Tibial artery (tissue), 4 donors: ENCODE results near the gene COG3.

Source experiments
- DNase-seq, 2 donors: peaks; one replicate each; pipeline ENCODE4 v3.0.0-alpha.2; 2019
- H3K27ac ChIP-seq, 2 donors: fragments of 200-600 bp; sonication (generic) in 1 of 2; 1 replicate in 1 of 2; 2 replicates in 1 of 2; pipeline ENCODE4 v1.5.1; 2018 to 2019; ENCODE audit warnings: mild to moderate bottlenecking in 1 of 2
- H3K27me3 ChIP-seq, 2 donors: fragments of 200-600 bp; sonication (generic) in 1 of 2; one replicate each; pipeline versions ENCODE4 v1.5.1 to v1.6.0; 2016 to 2019
- H3K36me3 ChIP-seq, 3 donors: fragments of 200-600 bp; sonication (generic) in 2 of 3; one replicate each; pipeline ENCODE4 v1.5.1; 2016 to 2019; ENCODE audit warnings: mild to moderate bottlenecking in 2 of 3
- H3K4me1 ChIP-seq, 4 donors: fragments of 200-600 bp; sonication (generic) in 2 of 4; 1 replicate in 3 of 4; 2 replicates in 1 of 4; pipeline ENCODE4 v1.5.1; 2016 to 2019
- H3K4me3 ChIP-seq, 2 donors: fragments of 200-600 bp; sonication (generic) in 1 of 2; 1 replicate in 1 of 2; 2 replicates in 1 of 2; pipeline ENCODE4 v1.5.1; 2018 to 2019; ENCODE audit warnings: mild to moderate bottlenecking in 2 of 2
- H3K9me3 ChIP-seq, 3 donors: fragments of 200-600 bp; sonication (generic) in 1 of 3; one replicate each; pipeline ENCODE4 v1.5.1; 2016 to 2019
- intact Hi-C: fragments of 100-400 bp; cut with DNase I; formaldehyde crosslinking; loops from one replicate; pipeline ENCODE4 v1.15.0; 2023; ENCODE audit warnings: low total_unique reads
- TF ChIP-seq, protein P1 (sequence below), 2 experiments: fragments of 200-600 bp in 1 of 2; fragments of 450-650 bp in 1 of 2; IDR thresholded peaks; one replicate each; pipeline ENCODE4 v1.5.1; 2017 to 2019; ENCODE audit warnings: antibody characterized with exemption in 2 of 2, mild to moderate bottlenecking in 1 of 2, moderate library complexity in 1 of 2

Gene COG3

DNA sequence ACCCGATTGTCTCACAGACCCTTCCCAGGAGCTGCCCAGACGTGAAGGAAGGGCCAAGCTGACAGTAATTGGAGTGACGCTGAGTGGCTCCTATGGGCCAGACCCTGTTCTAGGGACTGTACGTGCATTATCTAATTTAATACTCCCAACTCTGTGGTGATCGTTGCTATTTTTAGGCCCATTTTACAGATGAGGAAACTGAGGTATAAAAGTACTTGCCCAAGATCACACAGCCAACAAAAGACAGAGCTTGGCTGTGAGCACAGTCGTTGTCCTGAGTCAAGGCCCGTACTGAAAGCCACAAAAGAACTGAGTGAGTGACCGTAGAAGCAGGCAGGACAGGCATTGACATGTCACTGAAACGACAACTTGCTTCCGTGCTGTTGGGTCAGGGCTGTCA lies 76.1 kb downstream of the COG3 start:
- no peaks in the 10 kb centered on the region for H3K4me1 ChIP-seq
- no peak for DNase-seq
- intact Hi-C loops: no loop called here
- peaks cover 3 to 9% (median 9%) of the 10 kb centered on the region in 3 donors for H3K36me3 ChIP-seq
- H3K9me3 ChIP-seq: no peaks in the 10 kb centered on the region
- TF ChIP-seq, protein P1, sequence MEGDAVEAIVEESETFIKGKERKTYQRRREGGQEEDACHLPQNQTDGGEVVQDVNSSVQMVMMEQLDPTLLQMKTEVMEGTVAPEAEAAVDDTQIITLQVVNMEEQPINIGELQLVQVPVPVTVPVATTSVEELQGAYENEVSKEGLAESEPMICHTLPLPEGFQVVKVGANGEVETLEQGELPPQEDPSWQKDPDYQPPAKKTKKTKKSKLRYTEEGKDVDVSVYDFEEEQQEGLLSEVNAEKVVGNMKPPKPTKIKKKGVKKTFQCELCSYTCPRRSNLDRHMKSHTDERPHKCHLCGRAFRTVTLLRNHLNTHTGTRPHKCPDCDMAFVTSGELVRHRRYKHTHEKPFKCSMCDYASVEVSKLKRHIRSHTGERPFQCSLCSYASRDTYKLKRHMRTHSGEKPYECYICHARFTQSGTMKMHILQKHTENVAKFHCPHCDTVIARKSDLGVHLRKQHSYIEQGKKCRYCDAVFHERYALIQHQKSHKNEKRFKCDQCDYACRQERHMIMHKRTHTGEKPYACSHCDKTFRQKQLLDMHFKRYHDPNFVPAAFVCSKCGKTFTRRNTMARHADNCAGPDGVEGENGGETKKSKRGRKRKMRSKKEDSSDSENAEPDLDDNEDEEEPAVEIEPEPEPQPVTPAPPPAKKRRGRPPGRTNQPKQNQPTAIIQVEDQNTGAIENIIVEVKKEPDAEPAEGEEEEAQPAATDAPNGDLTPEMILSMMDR (IDR thresholded peaks at IDR 0.05): no peak
- H3K4me3 ChIP-seq: no peak overlapping the region
- H3K27me3 ChIP-seq: no peaks in the 10 kb centered on the region
- H3K27ac ChIP-seq: no peak overlapping the region

DNA sequence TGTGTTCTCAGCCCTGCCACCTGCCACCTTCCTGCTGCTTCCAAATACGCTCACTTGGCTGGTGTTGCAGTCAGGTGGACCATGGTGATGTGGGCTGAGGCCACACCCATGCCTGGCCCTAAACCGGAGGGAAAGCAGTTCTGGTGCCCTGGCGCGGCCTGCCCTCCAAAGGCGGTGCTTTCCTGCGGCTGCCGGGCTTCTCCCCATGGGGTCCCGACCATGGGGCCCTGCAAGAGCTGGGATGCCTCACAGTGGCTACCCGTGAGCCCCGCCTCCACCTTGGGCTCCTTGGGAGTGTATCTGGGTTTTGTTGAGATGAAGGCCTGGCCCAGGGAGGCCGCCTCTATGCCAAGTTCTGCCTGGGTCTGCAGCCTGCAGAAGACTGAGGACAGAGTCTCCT lies 77.1 kb downstream of the COG3 start:
- no peaks in the 10 kb centered on the region for H3K27me3 ChIP-seq
- no peak overlapping the region for H3K4me3 ChIP-seq
- no peaks in the 10 kb centered on the region for H3K36me3 ChIP-seq
- no peaks in the 10 kb centered on the region for H3K4me1 ChIP-seq
- intact Hi-C loops: no loop called here
- TF ChIP-seq, protein P1 (IDR thresholded peaks at IDR 0.05): no peak
- no peak for DNase-seq
- no peak overlapping the region for H3K27ac ChIP-seq
- no peaks in the 10 kb centered on the region for H3K9me3 ChIP-seq

DNA sequence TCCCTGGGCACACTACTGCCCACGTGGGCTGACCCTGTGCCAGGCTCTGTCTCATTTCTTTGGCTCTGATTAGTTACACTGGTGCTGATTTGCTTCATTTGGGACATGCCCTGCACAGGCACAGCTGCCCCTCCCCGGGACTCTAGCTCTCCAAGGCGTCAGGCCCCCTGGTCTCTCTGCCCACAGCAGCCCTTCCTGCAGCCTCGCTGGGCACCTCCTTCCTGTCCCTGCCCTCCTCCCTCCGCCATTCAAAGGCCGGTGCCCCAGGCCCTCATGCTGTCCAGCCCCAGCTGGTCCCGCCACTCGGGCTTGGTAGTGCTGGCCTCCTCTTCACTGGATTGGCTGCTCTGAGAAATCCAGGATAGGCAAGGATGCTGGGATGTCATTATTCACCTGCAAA lies 77.7 kb downstream of the COG3 start:
- Histone ChIP-seq H3K4me1 (no peaks in the 10 kb centered on the region), H3K27ac (no peak overlapping the region), H3K9me3 (no peaks in the 10 kb centered on the region), H3K27me3 (peaks cover 0 to 3% of the 10 kb centered on the region in 2 donors), H3K4me3 (no peak overlapping the region), H3K36me3 (no peaks in the 10 kb centered on the region)
- TF ChIP-seq, protein P1 (IDR thresholded peaks at IDR 0.05): no peak
- DNase-seq: no peak
- intact Hi-C loops: no loop called here

DNA sequence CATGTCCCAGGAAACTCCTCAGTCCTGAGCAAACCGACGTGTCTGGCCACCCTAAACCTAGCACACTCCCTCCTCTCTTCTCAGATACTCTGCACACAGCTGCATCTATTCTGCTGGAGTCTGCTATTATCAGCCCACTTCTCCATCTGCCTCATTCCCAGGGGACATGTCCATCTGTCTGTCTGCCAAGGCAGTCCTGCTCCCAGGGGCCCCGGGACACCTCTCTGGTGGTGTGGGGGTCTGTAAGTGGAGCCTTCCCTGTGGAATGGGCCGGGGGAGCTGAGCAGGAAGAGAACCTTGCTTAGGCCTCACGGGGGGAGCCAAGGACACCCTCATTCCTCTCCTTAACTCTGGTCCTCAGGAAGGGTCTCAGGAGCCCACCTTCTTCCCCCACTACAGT lies 78.1 kb downstream of the COG3 start:
- TF ChIP-seq, protein P1 (IDR thresholded peaks at IDR 0.05): no peak
- no peak for DNase-seq
- Histone ChIP-seq H3K4me1 (no peaks in the 10 kb centered on the region), H3K27ac (no peak overlapping the region), H3K36me3 (no peaks in the 10 kb centered on the region), H3K27me3 (peaks cover 0 to 5% of the 10 kb centered on the region in 2 donors), H3K4me3 (no peak overlapping the region), H3K9me3 (no peaks in the 10 kb centered on the region)
- intact Hi-C loops: no loop called here

DNA sequence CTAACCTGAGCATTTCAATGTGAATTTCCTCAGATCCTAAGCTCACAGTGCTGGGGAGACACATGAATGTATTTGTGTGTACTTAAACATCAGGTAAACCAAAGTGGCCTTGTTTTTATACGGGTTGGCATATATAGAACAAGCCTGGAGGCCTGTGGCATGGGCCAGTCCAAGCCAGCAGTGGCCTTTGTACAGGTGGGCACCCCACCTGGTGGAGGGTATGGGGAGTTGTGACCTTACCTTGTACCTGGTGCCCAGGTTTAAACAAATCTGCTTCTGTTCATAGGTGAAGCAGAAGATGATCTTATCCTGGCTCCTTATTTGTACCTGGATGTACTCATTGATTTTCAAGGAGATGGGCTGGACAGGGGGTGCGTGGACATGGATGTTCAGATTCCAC lies 79.8 kb downstream of the COG3 start:
- no peaks in the 10 kb centered on the region for H3K4me1 ChIP-seq
- TF ChIP-seq, protein P1 (IDR thresholded peaks at IDR 0.05): no peak
- intact Hi-C loops: no loop called here
- H3K36me3 ChIP-seq: no peaks in the 10 kb centered on the region
- H3K27me3 ChIP-seq: peaks cover 0 to 5% of the 10 kb centered on the region in 2 donors
- no peaks in the 10 kb centered on the region for H3K9me3 ChIP-seq
- no peak for DNase-seq
- H3K27ac ChIP-seq: no peak overlapping the region
- no peak overlapping the region for H3K4me3 ChIP-seq
